ENCODE measurements around the gene SPDYA.
A peak's percentile ranks its signal among the peaks of the same experiment; 100 is the strongest.

Gene SPDYA

DNA sequence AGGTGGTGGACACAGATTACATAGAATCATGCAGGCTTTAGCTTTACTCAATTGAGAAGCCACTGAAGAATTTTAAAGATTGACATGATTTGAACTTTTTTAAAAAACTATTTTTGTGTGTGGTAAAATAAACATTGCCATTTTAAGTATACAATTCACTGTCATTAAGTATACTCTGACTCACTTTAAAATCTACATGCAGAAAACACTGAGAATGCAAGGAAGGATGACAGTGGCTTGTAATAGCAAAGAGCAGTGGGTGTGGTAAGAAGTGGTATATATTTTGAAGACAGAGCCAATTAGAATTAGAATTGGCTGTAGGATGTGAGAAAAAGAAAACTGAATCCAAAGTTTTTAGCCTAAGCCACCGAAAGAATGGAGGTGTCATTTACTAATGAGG is 44.6 kb downstream of the SPDYA start:
- TF ChIP-seq, protein P1, sequence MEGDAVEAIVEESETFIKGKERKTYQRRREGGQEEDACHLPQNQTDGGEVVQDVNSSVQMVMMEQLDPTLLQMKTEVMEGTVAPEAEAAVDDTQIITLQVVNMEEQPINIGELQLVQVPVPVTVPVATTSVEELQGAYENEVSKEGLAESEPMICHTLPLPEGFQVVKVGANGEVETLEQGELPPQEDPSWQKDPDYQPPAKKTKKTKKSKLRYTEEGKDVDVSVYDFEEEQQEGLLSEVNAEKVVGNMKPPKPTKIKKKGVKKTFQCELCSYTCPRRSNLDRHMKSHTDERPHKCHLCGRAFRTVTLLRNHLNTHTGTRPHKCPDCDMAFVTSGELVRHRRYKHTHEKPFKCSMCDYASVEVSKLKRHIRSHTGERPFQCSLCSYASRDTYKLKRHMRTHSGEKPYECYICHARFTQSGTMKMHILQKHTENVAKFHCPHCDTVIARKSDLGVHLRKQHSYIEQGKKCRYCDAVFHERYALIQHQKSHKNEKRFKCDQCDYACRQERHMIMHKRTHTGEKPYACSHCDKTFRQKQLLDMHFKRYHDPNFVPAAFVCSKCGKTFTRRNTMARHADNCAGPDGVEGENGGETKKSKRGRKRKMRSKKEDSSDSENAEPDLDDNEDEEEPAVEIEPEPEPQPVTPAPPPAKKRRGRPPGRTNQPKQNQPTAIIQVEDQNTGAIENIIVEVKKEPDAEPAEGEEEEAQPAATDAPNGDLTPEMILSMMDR (IDR thresholded peaks at IDR 0.05; ENCODE audit: low read length): no peak
- TF ChIP-seq EZH2 (IDR thresholded peaks at IDR 0.05; ENCODE audit: borderline replicate concordance, low read length): no peak
- H3K27ac ChIP-seq (ENCODE audit: low read depth, low read length, poor library complexity, severe bottlenecking): no peak overlapping the region

DNA sequence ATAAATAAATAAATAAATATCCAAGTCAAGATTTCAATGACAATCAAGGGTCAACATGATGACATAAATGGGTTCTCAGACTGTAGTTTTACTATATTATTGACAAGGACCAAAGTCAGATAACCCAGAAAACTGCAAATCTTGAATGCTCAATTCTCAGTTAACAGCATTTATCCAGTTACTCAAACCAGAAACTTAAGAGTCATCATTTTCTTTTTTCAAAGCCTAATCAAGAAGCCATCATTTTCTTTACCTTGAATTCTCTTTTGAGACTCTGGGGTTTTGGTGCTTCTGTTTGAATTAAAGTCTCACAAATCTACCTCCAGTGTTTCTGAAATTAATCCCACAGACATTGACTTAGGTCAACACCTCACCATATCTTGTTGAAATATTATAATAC is 45.3 kb downstream of the SPDYA start:
- H3K9ac ChIP-seq (ENCODE audit: low read length): no peak overlapping the region
- H3K9me3 ChIP-seq (ENCODE audit: low read length): no peaks in the 10 kb centered on the region
- no peaks in the 10 kb centered on the region for H4K20me1 ChIP-seq (ENCODE audit: insufficient read depth, low read length)
- H3F3A ChIP-seq (ENCODE audit: insufficient read depth, low read length): no peaks in the 10 kb centered on the region
- no peaks in the 10 kb centered on the region for H3K9me2 ChIP-seq (ENCODE audit: low read depth, low read length)
- H3K4me3 ChIP-seq (ENCODE audit: low read depth, low read length, poor library complexity, severe bottlenecking): no peak overlapping the region
- no peaks in the 10 kb centered on the region for H3K4me1 ChIP-seq (ENCODE audit: insufficient read depth, low read length, severe bottlenecking)
- no peak overlapping the region for H2AFZ ChIP-seq (ENCODE audit: low read length)
- H3K27ac ChIP-seq (ENCODE audit: low read depth, low read length, poor library complexity, severe bottlenecking): no peak overlapping the region
- H3K4me2 ChIP-seq (ENCODE audit: low read length): no peak overlapping the region
- TF ChIP-seq EZH2 (IDR thresholded peaks at IDR 0.05; ENCODE audit: borderline replicate concordance, low read length): no peak
- TF ChIP-seq, protein P1 (IDR thresholded peaks at IDR 0.05; ENCODE audit: low read length): no peak
- H3K27me3 ChIP-seq (ENCODE audit: insufficient read depth, low read length): no peaks in the 10 kb centered on the region
- H3K36me3 ChIP-seq (ENCODE audit: insufficient read depth, low read length): peaks cover 28% of the 10 kb centered on the region
- H3K79me2 ChIP-seq (ENCODE audit: insufficient read depth, low read length): no peaks in the 10 kb centered on the region

More for the DNA sequence above, 44.6 kb downstream of the SPDYA start:
- H3K9me3 ChIP-seq (ENCODE audit: low read length): no peaks in the 10 kb centered on the region
- H3K36me3 ChIP-seq (ENCODE audit: insufficient read depth, low read length): peaks cover 24% of the 10 kb centered on the region
- H2AFZ ChIP-seq (ENCODE audit: low read length): no peak overlapping the region
- H3K9me2 ChIP-seq (ENCODE audit: low read depth, low read length): no peaks in the 10 kb centered on the region
- H4K20me1 ChIP-seq (ENCODE audit: insufficient read depth, low read length): no peaks in the 10 kb centered on the region
- no peaks in the 10 kb centered on the region for H3K4me1 ChIP-seq (ENCODE audit: insufficient read depth, low read length, severe bottlenecking)
- no peak overlapping the region for H3K4me2 ChIP-seq (ENCODE audit: low read length)
- no peaks in the 10 kb centered on the region for H3K27me3 ChIP-seq (ENCODE audit: insufficient read depth, low read length)
- H3K9ac ChIP-seq (ENCODE audit: low read length): no peak overlapping the region
- H3F3A ChIP-seq (ENCODE audit: insufficient read depth, low read length): no peaks in the 10 kb centered on the region
- H3K79me2 ChIP-seq (ENCODE audit: insufficient read depth, low read length): no peaks in the 10 kb centered on the region
- no peak overlapping the region for H3K4me3 ChIP-seq (ENCODE audit: low read depth, low read length, poor library complexity, severe bottlenecking)

DNA sequence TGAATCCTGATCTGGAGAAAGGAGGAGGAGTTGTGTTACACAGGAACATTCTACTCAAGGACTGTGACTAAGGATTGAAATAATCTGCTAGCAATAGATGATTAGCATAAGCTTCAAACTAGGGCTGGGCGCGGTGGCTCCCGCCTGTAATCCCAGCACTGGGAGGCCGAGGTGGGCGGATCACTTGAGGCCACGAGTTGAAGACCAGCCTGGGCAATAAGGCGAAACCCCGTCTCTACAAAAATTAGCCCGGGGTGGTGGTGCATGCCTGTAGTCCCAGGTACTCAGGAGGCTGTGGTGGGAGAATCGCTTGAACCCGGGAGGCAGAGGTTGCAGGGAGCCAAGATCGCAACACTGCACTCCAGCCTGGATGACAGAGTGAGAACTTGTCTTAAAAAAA is 58.0 kb downstream of the SPDYA start:
- no peak overlapping the region for H3K27ac ChIP-seq (ENCODE audit: low read depth, low read length, poor library complexity, severe bottlenecking)
- no peaks in the 10 kb centered on the region for H3K9me3 ChIP-seq (ENCODE audit: low read length)
- H3K4me2 ChIP-seq (ENCODE audit: low read length): peak overlapping the region; percentile 85
- H3F3A ChIP-seq (ENCODE audit: insufficient read depth, low read length): no peaks in the 10 kb centered on the region
- H4K20me1 ChIP-seq (ENCODE audit: insufficient read depth, low read length): no peaks in the 10 kb centered on the region
- H3K4me1 ChIP-seq (ENCODE audit: insufficient read depth, low read length, severe bottlenecking): peaks cover 34% of the 10 kb centered on the region
- peaks cover 30% of the 10 kb centered on the region for H3K79me2 ChIP-seq (ENCODE audit: insufficient read depth, low read length)
- peaks cover 14% of the 10 kb centered on the region; the same call in 1 of the 2 replicates for H3K36me3 ChIP-seq (ENCODE audit: insufficient read depth, low read length)
- no peaks in the 10 kb centered on the region for H3K9me2 ChIP-seq (ENCODE audit: low read depth, low read length)
- H2AFZ ChIP-seq (ENCODE audit: low read length): no peak overlapping the region
- H3K4me3 ChIP-seq (ENCODE audit: low read depth, low read length, poor library complexity, severe bottlenecking): peak overlapping the region; percentile 93
- TF ChIP-seq EZH2 (IDR thresholded peaks at IDR 0.05; ENCODE audit: borderline replicate concordance, low read length): no peak
- TF ChIP-seq, protein P1 (IDR thresholded peaks at IDR 0.05; ENCODE audit: low read length): no peak
- peak overlapping the region; percentile 89 for H3K9ac ChIP-seq (ENCODE audit: low read length)
- no peaks in the 10 kb centered on the region for H3K27me3 ChIP-seq (ENCODE audit: insufficient read depth, low read length)
